Liver (tissue), 9 donors: ENCODE results near the gene LPGAT1. TPM values are rescaled to one million over a fixed set of nuclear protein-coding genes. Genes with fewer than 3 reads are reported as not detected.

Experiments used
- DNase-seq: peaks from one replicate; pipeline ENCODE4 v3.0.0-alpha.2; 2017; ENCODE audit warnings: low spot score
- H3K27ac ChIP-seq, 2 donors: one replicate each; pipeline ENCODE4 v1.7.0; 2013; ENCODE audit warnings: inconsistent platforms in 2 of 2, low read length in 2 of 2, control low read depth in 1 of 2, low read depth in 1 of 2, mild to moderate bottlenecking in 1 of 2
- H3K27me3 ChIP-seq, 4 donors: one replicate each; pipeline versions ENCODE4 v1.6.1 to v1.7.0; 2013; ENCODE audit warnings: low read length in 3 of 4, inconsistent platforms in 1 of 4, mild to moderate bottlenecking in 1 of 4, moderate library complexity in 1 of 4; ENCODE audit not compliant: control insufficient read depth in 4 of 4, insufficient read depth in 4 of 4
- H3K36me3 ChIP-seq, 4 donors: one replicate each; pipeline versions ENCODE4 v1.6.1 to v1.7.0; 2013; ENCODE audit warnings: low read length in 3 of 4, mild to moderate bottlenecking in 3 of 4, low read depth in 1 of 4, moderate library complexity in 1 of 4; ENCODE audit not compliant: control insufficient read depth in 4 of 4, insufficient read depth in 3 of 4
- H3K4me1 ChIP-seq, 4 donors: one replicate each; pipeline versions ENCODE4 v1.6.1 to v1.7.0; 2013; ENCODE audit warnings: low read length in 3 of 4, mild to moderate bottlenecking in 3 of 4, moderate library complexity in 1 of 4; ENCODE audit not compliant: control insufficient read depth in 4 of 4, insufficient read depth in 4 of 4
- H3K4me3 ChIP-seq, 3 donors: one replicate each; pipeline versions ENCODE4 v1.6.1 to v1.7.0; 2013; ENCODE audit warnings: low read length in 3 of 3, control low read depth in 1 of 3, low read depth in 1 of 3, mild to moderate bottlenecking in 1 of 3
- H3K9ac ChIP-seq, 2 donors: one replicate each; pipeline ENCODE4 v1.7.0; 2013; ENCODE audit warnings: low read length in 2 of 2, mild to moderate bottlenecking in 2 of 2, moderate library complexity in 2 of 2, control low read depth in 1 of 2, low read depth in 1 of 2
- H3K9me3 ChIP-seq, 4 donors: one replicate each; pipeline versions ENCODE4 v1.6.1 to v1.7.0; 2013; ENCODE audit warnings: low read length in 3 of 4; ENCODE audit not compliant: control insufficient read depth in 4 of 4
- CTCF ChIP-seq: fragments of 150-350 bp; IDR thresholded peaks from 2 replicates; pipeline ENCODE4 v1.5.1; 2017; ENCODE audit warnings: improper control_type of control experiment, low read depth, low read length; ENCODE audit not compliant: missing input control
- EGR1 ChIP-seq, 2 donors: IDR thresholded peaks; 2 replicates each; pipeline ENCODE4 v1.6.1; 2016 to 2018; ENCODE audit warnings: antibody characterized with exemption in 2 of 2, low read depth in 2 of 2
- GABPA ChIP-seq, 2 donors: IDR thresholded peaks in 1 of 2; conservative IDR thresholded peaks in 1 of 2; 2 replicates each; pipeline ENCODE4 v1.6.1; 2016; ENCODE audit warnings: antibody characterized with exemption in 2 of 2, mild to moderate bottlenecking in 1 of 2, moderate library complexity in 1 of 2
- HNF4A ChIP-seq, 2 donors: conservative IDR thresholded peaks; 2 replicates each; pipeline ENCODE4 v1.6.1; 2016; ENCODE audit warnings: antibody characterized with exemption in 2 of 2, mild to moderate bottlenecking in 2 of 2
- JUND ChIP-seq, 2 donors: IDR thresholded peaks; 2 replicates each; pipeline ENCODE4 v1.6.1; 2016; ENCODE audit warnings: antibody characterized with exemption in 2 of 2
- NR2F2 ChIP-seq: IDR thresholded peaks from 2 replicates; pipeline ENCODE4 v1.6.1; 2016; ENCODE audit warnings: antibody characterized with exemption
- RXRA ChIP-seq, 2 donors: IDR thresholded peaks; 2 replicates each; pipeline ENCODE4 v1.6.1; 2017 to 2018; ENCODE audit warnings: antibody characterized with exemption in 2 of 2, mild to moderate bottlenecking in 1 of 2
- SP1 ChIP-seq: IDR thresholded peaks from 2 replicates; pipeline ENCODE4 v1.6.1; 2018; ENCODE audit warnings: antibody characterized with exemption, mild to moderate bottlenecking
- TAF1 ChIP-seq: conservative IDR thresholded peaks from 2 replicates; pipeline ENCODE4 v1.6.1; 2016; ENCODE audit warnings: antibody characterized with exemption, mild to moderate bottlenecking
- YY1 ChIP-seq: IDR thresholded peaks from 2 replicates; pipeline ENCODE4 v1.6.1; 2016; ENCODE audit warnings: antibody characterized with exemption, mild to moderate bottlenecking
- ZBTB33 ChIP-seq: IDR thresholded peaks from 2 replicates; pipeline ENCODE4 v1.6.1; 2016; ENCODE audit warnings: antibody characterized with exemption
- WGBS: extraction: QIAGEN DNeasy Blood & Tissue Kit; methylation state at CpG from one replicate; pipeline ENCODE4 v1.1.7; 2013; 5-methylcytosine and 5-hydroxymethylcytosine counted together
- polyA plus RNA-seq, 2 donors: library from polyadenylated mRNA; stranded (reverse) in 1 of 2; unstranded in 1 of 2; fragments of 200-250 nt in 1 of 2; fragments of >200 nt in 1 of 2; fragmentation: Nextera tagmentation in 1 of 2; extraction: Ambion mirVana in 1 of 2; gene quantifications; one replicate each; pipeline versions ENCODE4 v1.2.1 to v1.2.3, GENCODE V29; 2013 to 2015
- total RNA-seq, 2 donors: library from RNA; depleted of rRNA; stranded (reverse); fragments of >200 nt; gene quantifications; one replicate each; pipeline ENCODE4 v1.2.3, GENCODE V29; 2014
- donor health status: healthy.
- donor health status: healthy.
- donor health status: healthy.
- donor health status: healthy.
- donor health status: healthy.

The LPGAT1 gene
- total and polyA plus RNA-seq, 4 donors: 11.6 to 53.8 (median 32.2) TPM

- TF ChIP-seq RXRA (IDR thresholded peaks at IDR 0.05): peak; percentile 47 to 52
- TF ChIP-seq JUND (IDR thresholded peaks at IDR 0.05): peak in 1 of 2 donors; percentile 28
- TF ChIP-seq NR2F2: no peak
- no peak for TF ChIP-seq ZBTB33
- no peak for TF ChIP-seq EGR1 (IDR thresholded peaks at IDR 0.05; ENCODE audit: low read depth in 2 of 2)
These were observed 17.0 kb downstream of the LPGAT1 start (continued) for GRCh38 chr1:211813590-211813989.

- H3K4me3 ChIP-seq: no peak overlapping the region
- WGBS: 75% methylated on average over 4 of the region's 4 CpGs
- no peaks in the 10 kb centered on the region for H3K9me3 ChIP-seq
- no peak overlapping the region for H3K9ac ChIP-seq
- DNase-seq: no peak
- H3K27me3 ChIP-seq: no peaks in the 10 kb centered on the region
- TF ChIP-seq YY1: no peak
- no peak for TF ChIP-seq CTCF
- TF ChIP-seq GABPA (IDR thresholded peaks at IDR 0.05 in 1 of 2, conservative IDR thresholded peaks at IDR 0.05 in 1 of 2): no peak
- no peak overlapping the region for H3K27ac ChIP-seq
- peaks cover 0 to 20% (median 14%) of the 10 kb centered on the region in 4 donors for H3K4me1 ChIP-seq
- peaks cover 0 to 15% (median 1%) of the 10 kb centered on the region in 4 donors for H3K36me3 ChIP-seq
These were observed 18.0 kb downstream of the LPGAT1 start for GRCh38 chr1:211812584-211812983.

DNA sequence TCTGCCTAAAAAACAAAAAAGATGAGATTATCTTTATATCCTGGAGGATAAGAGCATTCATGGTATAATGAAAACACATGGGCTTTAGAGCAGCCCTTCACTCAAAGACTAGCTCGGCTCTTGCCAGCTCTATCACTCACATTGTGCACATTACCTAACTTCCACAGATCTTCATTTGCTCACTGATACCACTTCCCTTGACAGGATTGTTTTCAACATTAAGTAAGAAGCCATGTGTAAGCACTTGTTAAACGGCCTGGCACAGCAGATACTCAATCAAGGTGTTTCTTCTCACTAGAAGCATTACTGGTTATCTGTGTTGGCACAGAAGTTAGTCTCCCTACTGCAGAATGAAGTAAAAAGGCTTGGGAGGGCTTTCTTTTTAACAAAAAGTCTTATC lies 18.7 kb downstream of the LPGAT1 start:
- no peak overlapping the region for H3K27ac ChIP-seq
- peaks cover 0 to 15% (median 1%) of the 10 kb centered on the region in 4 donors for H3K36me3 ChIP-seq
- no peak overlapping the region for H3K4me3 ChIP-seq
- H3K27me3 ChIP-seq: no peaks in the 10 kb centered on the region
- H3K9ac ChIP-seq: no peak overlapping the region
- no peak for DNase-seq
- H3K4me1 ChIP-seq: peaks cover 0 to 20% (median 14%) of the 10 kb centered on the region in 4 donors
- WGBS: 81% methylated on average over 2 of the region's 2 CpGs
- H3K9me3 ChIP-seq: no peaks in the 10 kb centered on the region
- no peak for TF ChIP-seq CTCF
- TF ChIP-seq SP1: no peak
- TF ChIP-seq HNF4A (conservative IDR thresholded peaks at IDR 0.05): no peak
- TF ChIP-seq TAF1: no peak
